WTC11 (cell line): ENCODE measurements around the gene KIF26A.

Experiments used
- CREB1 ChIP-seq: sonication (generic); formaldehyde crosslinking; IDR thresholded peaks from 2 replicates; pipeline ENCODE4 v1.8.0; 2023; ENCODE audit warnings: mild to moderate bottlenecking, missing genetic modification reagents
- FOXK1 ChIP-seq: sonication (generic); formaldehyde crosslinking; IDR thresholded peaks from 2 replicates; pipeline ENCODE4 v1.8.0; 2022; ENCODE audit warnings: mild to moderate bottlenecking, moderate library complexity, missing genetic modification reagents
- NFYB ChIP-seq: sonication (generic); formaldehyde crosslinking; conservative IDR thresholded peaks from 2 replicates; pipeline ENCODE4 v1.8.0; 2022; ENCODE audit warnings: low read depth, missing genetic modification reagents
- ZNF219 ChIP-seq: sonication (generic); formaldehyde crosslinking; IDR thresholded peaks from 2 replicates; pipeline ENCODE4 v1.8.0; 2023; ENCODE audit warnings: missing genetic modification reagents, mild to moderate bottlenecking, borderline replicate concordance
- TF ChIP-seq, protein P1 (sequence below): fragments of 200-600 bp; IDR thresholded peaks from 2 replicates; pipeline ENCODE4 v1.8.0; 2022; ENCODE audit warnings: antibody characterized with exemption
- TF ChIP-seq, protein P2 (sequence below): sonication (generic); formaldehyde crosslinking; IDR thresholded peaks from 2 replicates; pipeline ENCODE4 v1.8.1; 2022; ENCODE audit warnings: low read depth, missing genetic modification reagents, borderline replicate concordance
- TF ChIP-seq, protein P3 (sequence below): sonication (generic); formaldehyde crosslinking; IDR thresholded peaks from 2 replicates; pipeline ENCODE4 v1.8.1; 2023; ENCODE audit warnings: mild to moderate bottlenecking, missing genetic modification reagents, moderate library complexity
- TF ChIP-seq, protein P4 (sequence below): sonication (generic); formaldehyde crosslinking; IDR thresholded peaks from 2 replicates; pipeline ENCODE4 v1.8.0; 2022; ENCODE audit warnings: mild to moderate bottlenecking, missing genetic modification reagents

DNA sequence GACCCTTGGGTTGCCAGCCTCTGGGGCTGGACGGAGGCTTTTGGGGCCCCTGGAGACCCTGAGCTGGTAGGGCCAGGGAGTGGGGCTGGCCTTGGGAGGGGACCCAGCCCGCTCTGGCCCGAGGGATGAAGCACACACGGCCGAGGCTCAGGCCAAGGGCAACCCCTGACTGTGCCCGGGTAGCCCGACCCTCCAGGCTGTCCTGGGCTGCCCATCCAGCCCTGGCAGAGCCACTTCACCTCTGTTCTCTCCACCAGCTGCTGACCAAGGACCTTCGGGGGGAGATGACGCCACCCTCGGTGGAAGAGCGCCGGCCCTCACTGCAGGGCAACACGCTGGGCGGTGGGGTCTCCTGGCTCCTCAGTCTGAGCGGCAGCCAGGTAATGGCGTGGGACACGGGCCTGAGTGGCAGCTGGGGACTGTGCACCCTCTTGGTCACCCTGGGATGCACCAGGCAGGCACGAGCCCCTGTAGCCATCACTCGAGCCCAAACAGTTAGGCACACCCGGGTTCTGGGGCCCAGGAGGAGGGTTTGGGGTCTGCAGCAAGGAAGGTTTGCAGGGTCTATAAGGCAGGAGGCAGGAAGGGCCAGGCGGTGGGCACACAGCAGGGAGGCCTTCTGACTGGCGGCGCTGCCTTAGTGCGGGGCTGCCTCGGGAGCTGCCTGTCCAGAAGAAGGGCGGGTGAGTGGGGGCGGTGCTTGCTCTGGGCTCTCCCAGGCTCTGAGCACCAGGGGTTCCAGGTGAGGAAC, 33.1 kb upstream of the KIF26A start:
- TF ChIP-seq, protein P1, sequence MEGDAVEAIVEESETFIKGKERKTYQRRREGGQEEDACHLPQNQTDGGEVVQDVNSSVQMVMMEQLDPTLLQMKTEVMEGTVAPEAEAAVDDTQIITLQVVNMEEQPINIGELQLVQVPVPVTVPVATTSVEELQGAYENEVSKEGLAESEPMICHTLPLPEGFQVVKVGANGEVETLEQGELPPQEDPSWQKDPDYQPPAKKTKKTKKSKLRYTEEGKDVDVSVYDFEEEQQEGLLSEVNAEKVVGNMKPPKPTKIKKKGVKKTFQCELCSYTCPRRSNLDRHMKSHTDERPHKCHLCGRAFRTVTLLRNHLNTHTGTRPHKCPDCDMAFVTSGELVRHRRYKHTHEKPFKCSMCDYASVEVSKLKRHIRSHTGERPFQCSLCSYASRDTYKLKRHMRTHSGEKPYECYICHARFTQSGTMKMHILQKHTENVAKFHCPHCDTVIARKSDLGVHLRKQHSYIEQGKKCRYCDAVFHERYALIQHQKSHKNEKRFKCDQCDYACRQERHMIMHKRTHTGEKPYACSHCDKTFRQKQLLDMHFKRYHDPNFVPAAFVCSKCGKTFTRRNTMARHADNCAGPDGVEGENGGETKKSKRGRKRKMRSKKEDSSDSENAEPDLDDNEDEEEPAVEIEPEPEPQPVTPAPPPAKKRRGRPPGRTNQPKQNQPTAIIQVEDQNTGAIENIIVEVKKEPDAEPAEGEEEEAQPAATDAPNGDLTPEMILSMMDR, result no peak
- TF ChIP-seq FOXK1 (CRISPR knock-in tag), result no peak
- TF ChIP-seq NFYB (CRISPR knock-in tag), result no peak
- TF ChIP-seq, protein P2, sequence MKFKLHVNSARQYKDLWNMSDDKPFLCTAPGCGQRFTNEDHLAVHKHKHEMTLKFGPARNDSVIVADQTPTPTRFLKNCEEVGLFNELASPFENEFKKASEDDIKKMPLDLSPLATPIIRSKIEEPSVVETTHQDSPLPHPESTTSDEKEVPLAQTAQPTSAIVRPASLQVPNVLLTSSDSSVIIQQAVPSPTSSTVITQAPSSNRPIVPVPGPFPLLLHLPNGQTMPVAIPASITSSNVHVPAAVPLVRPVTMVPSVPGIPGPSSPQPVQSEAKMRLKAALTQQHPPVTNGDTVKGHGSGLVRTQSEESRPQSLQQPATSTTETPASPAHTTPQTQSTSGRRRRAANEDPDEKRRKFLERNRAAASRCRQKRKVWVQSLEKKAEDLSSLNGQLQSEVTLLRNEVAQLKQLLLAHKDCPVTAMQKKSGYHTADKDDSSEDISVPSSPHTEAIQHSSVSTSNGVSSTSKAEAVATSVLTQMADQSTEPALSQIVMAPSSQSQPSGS (CRISPR knock-in tag), result no peak
- TF ChIP-seq, protein P3, sequence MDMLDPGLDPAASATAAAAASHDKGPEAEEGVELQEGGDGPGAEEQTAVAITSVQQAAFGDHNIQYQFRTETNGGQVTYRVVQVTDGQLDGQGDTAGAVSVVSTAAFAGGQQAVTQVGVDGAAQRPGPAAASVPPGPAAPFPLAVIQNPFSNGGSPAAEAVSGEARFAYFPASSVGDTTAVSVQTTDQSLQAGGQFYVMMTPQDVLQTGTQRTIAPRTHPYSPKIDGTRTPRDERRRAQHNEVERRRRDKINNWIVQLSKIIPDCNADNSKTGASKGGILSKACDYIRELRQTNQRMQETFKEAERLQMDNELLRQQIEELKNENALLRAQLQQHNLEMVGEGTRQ, result no peak
- TF ChIP-seq, protein P4, sequence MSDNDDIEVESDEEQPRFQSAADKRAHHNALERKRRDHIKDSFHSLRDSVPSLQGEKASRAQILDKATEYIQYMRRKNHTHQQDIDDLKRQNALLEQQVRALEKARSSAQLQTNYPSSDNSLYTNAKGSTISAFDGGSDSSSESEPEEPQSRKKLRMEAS, result no peak
- TF ChIP-seq CREB1 (CRISPR knock-in tag), result no peak
- TF ChIP-seq ZNF219, result no peak
